Ovary (tissue), 3 donors: Measurements from ENCODE around the gene SGCD.

Experiments
- POLR2A ChIP-seq: fragments of 450-650 bp; IDR thresholded peaks from one replicate; pipeline ENCODE4 v1.6.1; 2017; ENCODE audit warnings: antibody characterized with exemption, mild to moderate bottlenecking, moderate library complexity
- TF ChIP-seq, protein P1 (sequence below), 3 donors: fragments of 450-650 bp in 2 of 3; fragments of 200-600 bp in 1 of 3; IDR thresholded peaks; one replicate each; pipeline versions ENCODE4 v1.5.1 to v1.8.0; 2016 to 2022; ENCODE audit warnings: antibody characterized with exemption in 3 of 3, mild to moderate bottlenecking in 1 of 3
- donor health status: DM: no; HTN: no; CAD: no.

DNA sequence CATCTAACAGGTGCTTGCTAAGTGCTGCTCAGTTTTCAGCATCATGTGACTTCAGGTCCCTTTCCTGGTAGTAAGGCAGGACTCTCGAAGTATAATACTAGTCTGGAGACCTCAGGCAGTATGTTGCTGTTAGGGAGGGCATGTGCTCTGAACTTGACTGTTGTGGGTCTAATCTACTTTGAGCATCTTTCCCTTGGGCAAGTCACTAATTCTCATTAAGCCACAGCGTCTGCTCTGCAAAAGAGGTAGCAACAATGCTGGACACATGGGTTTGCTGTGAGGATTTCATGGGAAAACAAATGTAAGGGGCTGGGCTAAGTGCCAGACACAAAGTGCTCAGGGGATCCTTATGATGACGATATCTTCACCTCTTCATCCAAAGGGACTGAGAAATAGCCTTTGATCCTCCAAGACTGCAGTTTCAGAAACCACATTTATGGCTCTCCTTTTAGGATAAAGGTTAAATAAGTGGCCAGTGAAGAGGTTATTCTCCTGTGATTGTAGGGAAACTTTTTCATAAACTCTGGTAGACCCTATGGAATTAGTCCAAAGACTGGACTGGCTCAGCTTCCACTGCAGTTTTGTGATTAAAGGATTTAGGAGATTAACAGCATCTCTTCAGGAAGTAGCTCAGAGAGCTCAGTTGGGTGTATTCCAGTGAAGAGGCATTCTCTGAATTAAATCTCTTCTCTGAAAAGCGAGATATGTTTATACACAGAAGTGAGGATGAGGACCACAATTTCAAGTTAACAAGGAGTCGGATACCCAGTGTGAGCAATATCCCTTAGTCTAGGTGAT is 216.6 kb downstream of the SGCD start:
- TF ChIP-seq, protein P1, sequence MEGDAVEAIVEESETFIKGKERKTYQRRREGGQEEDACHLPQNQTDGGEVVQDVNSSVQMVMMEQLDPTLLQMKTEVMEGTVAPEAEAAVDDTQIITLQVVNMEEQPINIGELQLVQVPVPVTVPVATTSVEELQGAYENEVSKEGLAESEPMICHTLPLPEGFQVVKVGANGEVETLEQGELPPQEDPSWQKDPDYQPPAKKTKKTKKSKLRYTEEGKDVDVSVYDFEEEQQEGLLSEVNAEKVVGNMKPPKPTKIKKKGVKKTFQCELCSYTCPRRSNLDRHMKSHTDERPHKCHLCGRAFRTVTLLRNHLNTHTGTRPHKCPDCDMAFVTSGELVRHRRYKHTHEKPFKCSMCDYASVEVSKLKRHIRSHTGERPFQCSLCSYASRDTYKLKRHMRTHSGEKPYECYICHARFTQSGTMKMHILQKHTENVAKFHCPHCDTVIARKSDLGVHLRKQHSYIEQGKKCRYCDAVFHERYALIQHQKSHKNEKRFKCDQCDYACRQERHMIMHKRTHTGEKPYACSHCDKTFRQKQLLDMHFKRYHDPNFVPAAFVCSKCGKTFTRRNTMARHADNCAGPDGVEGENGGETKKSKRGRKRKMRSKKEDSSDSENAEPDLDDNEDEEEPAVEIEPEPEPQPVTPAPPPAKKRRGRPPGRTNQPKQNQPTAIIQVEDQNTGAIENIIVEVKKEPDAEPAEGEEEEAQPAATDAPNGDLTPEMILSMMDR (IDR thresholded peaks at IDR 0.05): no peak
- TF ChIP-seq POLR2A: no peak
